NCI-H82 (cell line): ENCODE data around the gene NPAS3.

ENCODE experiments used
- DNase-seq: peaks from one replicate; lab custom pipeline; 2025; lab: John Stamatoyannopoulos, UW

The NPAS3 gene

GRCh38 chr14:33441633-33442032, 503.0 kb downstream of the NPAS3 start:
- DNase-seq, result no peak

GRCh38 chr14:33444136-33444535, 505.5 kb downstream of the NPAS3 start:
- DNase-seq, result no peak

- no peak for DNase-seq
Observed at GRCh38 chr14:33449268-33449667, 510.6 kb downstream of the NPAS3 start.

DNA sequence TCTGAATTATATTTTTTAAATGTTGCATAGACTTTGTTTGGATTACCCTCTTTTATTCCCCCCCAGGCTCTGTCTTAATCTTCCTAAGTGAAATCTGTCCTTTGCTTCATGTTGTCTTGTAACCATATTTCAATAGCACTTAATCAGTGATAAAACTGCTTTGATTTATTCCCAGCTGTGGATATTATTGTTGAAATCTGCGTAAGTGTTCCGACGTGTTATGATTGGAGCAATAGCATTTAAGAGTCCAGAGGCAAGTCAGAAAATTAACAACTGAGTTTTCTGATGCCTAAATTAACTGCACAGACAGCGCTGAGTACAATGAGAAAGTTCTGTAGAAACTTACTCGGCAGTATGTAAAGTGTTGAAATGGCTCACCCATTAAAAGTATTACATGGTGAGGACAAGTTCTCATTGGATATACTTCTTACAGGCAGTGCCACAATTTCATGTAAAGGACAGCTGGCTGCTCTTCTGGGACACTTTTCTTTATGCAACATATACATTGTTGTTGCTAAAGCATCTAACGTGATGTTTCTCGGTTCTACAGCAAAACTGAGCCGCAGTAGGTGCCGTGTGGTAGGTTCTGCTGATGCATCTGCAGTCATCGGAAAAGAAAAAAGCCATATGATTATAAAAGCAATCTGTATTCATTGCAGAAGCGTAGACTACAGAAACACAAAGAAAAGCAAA, 511.2 kb downstream of the NPAS3 start:
- no peak for DNase-seq

GRCh38 chr14:33450416-33450815, 511.7 kb downstream of the NPAS3 start:
- no peak for DNase-seq

DNA sequence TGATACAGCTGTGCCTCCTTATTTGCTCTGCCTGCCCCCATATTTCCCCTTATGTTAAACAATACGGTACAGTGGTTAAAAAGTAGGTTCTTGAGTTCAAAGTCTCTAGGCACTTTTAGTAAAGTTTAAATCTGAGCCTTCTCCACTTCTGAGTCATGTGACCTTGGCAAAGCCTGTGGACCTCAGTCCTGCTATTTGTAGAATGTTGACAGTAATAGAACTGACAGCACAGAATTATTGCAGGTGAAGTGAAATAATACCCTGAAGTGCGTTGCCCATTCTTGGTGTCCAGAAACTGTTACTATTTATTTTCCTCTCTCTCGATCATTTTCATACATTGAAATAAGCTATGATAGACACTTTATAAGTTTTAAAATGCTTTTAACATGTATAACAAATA, 512.5 kb downstream of the NPAS3 start:
- DNase-seq, result no peak

DNA sequence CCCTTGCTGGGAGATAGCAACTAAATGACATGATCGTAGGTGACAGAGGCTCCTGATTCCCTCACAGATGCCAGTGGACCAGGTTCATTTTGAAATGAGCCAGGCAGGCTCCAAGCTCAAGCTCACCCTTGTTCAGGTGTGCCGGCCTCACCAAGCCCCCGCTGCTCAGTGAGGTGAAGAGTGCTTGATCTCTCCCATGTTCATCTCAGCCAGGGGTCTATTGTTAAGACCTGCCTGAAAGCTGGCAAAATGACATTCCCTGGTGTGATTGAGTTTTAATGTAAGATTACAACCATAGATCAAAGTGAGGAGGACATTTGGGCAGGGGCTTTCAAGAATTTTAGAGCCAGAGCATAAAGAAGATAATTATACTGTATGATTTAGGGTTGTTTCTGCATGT, 514.3 kb downstream of the NPAS3 start:
- no peak for DNase-seq

GRCh38 chr14:33454022-33454595, 515.4 kb downstream of the NPAS3 start:
- no peak for DNase-seq

DNA sequence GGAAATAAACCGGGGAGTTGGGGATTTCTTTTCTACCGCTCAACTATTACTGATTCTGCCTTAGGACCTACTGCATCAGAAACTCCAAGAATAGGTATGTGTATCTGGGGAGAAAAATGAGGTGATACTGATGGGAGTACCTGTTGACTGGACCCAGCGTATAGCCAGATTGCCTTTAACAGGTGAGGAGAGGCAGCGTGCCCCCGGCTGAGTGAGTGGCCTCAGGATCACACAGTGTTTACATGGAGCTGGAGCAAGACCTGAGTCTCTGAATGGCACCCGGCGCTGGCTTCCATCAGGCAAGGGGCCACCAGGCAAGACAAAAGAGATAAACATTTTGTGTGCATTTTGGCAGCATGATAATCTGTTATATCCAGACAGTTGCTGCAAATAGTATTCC, 516.0 kb downstream of the NPAS3 start:
- no peak for DNase-seq

DNA sequence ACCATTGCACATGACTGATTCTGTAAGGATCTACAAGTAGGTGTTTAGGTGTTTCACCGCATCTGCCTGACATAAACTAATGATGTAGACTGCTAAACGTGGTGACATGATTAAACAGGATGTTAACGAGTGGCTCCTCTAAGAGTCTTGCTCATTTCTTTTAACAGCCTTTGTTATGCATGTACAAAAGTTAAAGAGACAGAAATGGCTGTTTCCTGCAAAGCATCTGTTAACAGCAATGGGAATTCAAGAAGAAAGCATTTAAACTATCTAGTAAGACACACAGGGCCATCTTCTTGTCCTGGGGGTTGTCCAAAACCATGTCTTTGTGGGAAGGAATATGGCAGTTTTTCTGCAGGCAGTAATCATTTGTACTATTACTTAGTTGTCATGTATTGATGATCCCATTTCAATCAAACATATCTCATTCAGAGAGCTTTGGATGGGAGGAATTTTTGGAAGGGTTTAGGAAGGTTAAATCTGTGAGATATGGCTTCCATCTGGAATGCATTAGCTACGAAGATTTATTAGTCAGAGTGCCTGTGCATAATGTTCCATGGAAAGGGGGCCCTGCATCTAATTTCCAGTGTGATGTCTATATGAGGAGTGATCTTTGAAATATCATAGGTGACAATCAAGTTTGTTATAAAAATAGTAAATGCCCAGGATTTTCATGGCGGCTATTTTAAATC, 517.1 kb downstream of the NPAS3 start:
- DNase-seq, result no peak

- no peak for DNase-seq
Observed at GRCh38 chr14:33457021-33457420, 518.3 kb downstream of the NPAS3 start.

- no peak for DNase-seq
Observed at GRCh38 chr14:33457617-33458016, 518.9 kb downstream of the NPAS3 start.

DNA sequence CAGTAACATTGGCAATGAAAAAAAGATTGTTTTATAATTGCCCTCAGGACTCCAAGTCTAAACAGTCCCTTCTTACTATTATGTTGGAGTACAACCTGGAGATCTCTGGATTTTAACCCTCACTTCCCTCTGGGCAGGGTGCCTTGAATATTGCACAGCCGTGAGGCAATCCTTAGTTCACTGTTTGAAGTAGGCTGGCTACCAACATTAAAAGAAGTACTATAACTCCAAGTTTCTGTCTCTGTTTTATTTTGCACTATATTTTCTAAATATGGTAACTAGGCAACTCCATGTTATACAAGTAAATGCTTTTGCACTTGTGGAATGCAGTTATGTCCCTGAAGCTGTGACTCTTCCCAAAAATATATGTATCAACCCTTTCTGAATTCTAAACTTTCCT, 521.5 kb downstream of the NPAS3 start:
- no peak for DNase-seq

DNA sequence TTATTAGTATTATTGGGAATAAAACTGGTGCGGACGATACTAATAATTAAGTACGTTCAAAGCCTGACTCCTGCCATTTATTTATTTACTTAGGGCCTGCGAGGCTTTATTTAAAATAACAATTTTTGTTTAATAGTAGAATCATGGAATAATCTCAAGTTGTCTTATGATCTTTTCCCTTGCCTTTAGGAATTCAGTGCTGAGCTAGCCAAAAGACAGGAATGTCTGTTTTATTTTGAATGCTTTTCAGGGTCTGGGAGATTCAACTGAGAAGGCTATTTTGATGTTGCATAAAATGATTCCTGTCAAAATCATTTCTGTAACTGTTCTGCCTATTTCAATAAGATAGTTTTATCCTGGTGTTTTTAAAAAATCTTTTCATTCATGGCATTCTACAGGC, 522.4 kb downstream of the NPAS3 start:
- no peak for DNase-seq

DNA sequence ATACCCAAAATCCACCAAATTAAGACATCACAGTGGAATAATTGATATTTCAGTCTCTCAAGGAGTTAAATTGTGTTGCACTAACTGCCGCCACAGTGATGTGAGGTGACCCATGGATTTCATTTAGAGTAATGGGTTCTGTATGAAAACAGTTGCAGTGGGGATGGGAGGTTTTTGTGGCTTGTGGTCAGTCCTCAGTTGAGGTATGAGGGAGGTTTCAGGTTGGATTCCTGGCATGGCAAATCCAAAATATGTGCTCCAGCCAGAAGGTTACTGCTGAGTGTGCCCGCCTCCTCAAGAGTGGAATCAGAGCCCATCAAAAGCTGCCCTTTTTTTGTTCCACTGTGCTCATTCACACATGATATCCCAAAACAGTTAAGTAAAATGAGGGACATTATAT, 525.1 kb downstream of the NPAS3 start:
- DNase-seq, result no peak

- no peak for DNase-seq
Observed at GRCh38 chr14:33464254-33464962, 525.7 kb downstream of the NPAS3 start.

DNA sequence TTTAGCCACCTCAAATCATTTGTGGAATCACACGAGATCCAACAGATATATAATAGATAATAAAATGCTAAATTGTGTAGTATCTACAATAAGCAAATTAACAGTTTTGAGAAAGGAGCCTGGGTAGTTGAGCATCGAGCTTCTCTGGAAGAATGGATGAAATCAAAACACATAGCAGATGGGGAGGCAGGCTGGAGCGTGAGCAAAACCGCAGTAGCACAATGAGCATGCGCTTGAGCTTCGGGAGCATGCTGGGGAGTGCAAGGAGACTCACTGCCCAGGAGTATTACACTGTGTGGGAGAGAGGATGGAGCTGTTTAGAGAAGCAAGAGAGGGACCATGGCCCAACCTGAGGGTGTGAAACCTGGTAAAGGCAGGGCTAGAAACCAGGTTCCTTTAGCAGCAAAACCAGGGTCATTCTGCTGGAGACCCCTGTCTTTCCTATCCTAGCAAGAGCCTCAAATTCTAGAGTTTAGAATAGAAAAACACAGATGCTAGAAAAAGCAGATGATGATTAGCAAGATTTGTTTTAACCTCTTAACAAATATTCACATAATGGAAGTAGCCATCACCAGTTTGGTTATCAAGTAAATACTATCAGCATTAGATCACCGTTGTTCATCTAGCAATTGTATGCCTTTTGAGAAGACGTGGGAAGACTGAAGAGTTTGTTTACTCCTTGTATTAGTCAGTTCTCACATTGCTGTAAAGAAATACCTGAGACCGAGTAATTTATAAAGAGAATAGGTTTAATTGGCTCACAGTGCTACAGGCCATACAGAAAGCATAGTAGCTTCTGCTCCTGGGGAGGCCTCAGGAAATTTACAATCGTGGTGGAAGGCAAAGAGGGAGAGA, 527.4 kb downstream of the NPAS3 start:
- no peak for DNase-seq

DNA sequence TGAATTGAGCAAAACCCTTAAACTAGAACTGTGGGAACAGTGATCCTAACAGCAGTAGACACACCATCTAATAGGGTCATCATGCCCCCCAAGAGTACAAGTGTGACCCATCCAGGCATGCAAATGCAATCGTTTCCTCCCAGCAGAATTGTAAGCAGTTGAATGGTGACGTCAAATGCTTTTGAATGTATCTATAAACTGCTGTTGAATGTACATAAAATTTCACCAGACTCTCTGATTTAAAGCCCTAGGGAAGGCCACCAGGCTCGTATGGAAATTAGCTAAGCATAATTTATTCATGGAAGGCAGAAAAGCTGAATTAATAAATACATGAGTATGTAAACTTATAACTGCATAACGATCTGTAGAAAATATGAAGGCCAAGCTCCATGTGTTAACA, 529.3 kb downstream of the NPAS3 start:
- no peak for DNase-seq

DNA sequence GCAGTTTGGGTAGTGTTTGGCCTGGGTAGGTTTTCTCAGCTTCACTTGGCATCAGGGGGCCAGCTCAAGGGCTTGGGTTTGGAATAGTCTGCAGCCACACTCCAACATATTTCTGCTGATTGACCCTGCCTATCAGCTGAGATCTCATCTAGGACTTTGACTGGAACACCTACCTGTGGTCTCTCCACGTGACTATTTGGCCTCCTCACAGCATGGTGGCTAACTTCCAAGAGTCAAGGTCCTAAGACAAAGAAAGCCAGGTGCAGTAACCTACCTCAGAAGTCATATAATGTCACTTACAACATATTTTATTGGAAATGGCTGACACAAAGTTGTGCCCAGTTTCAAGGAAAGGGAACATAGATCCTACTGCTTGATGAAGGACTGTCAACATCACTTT, 531.2 kb downstream of the NPAS3 start:
- DNase-seq, result no peak

DNA sequence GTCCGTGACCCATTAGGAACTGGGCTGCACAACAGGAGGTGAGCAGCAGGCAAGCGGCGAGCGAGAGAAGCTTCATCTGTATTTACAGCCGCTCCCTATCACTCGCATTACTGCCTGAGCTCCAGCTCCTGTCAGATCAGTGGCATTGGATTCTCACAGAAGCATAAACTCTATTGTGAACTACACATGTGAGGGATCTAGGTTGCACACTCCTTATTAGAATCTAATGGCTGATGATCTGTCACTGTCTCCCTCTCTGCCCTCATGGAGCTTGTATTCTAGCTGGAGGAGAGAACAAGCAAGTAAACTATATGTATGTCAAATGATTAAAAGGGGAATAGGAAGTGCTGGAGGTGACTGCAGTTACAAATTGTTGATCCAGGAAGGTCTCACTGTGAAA, 533.1 kb downstream of the NPAS3 start:
- no peak for DNase-seq

GRCh38 chr14:33475623-33476022, 536.9 kb downstream of the NPAS3 start:
- DNase-seq, result peak; percentile 75

- peak; percentile 30 for DNase-seq
Observed at GRCh38 chr14:33477797-33478196, 539.1 kb downstream of the NPAS3 start.
